ENCODE data around the gene THRB.

DNA sequence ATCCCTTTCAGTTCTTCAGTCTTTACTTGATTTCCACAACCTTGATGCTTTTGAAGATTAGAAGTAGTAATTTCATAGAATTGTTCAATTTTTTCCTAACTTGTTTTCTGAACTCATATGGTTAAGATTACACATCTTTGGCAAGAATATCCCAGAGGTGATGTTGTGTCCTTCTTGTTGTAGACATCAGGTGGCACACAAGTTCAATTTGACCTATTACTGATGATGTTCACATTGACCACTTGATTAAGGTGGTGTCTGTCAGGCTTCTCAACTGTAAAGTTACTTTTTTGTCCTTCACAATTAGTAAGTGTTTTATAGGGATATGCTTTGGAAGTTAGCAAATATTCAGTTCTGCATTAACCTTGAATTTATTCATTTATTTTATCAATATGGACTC, 34.6 kb upstream of the THRB start:
- no peak for TF ChIP-seq POLR2A (IDR thresholded peaks at IDR 0.05)
- TF ChIP-seq, protein P1, sequence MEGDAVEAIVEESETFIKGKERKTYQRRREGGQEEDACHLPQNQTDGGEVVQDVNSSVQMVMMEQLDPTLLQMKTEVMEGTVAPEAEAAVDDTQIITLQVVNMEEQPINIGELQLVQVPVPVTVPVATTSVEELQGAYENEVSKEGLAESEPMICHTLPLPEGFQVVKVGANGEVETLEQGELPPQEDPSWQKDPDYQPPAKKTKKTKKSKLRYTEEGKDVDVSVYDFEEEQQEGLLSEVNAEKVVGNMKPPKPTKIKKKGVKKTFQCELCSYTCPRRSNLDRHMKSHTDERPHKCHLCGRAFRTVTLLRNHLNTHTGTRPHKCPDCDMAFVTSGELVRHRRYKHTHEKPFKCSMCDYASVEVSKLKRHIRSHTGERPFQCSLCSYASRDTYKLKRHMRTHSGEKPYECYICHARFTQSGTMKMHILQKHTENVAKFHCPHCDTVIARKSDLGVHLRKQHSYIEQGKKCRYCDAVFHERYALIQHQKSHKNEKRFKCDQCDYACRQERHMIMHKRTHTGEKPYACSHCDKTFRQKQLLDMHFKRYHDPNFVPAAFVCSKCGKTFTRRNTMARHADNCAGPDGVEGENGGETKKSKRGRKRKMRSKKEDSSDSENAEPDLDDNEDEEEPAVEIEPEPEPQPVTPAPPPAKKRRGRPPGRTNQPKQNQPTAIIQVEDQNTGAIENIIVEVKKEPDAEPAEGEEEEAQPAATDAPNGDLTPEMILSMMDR (IDR thresholded peaks at IDR 0.05 in 8 of 11, conservative IDR thresholded peaks at IDR 0.05 in 3 of 11), result no peak
